SK-N-MC (cell line): ENCODE data around the gene ADCYAP1R1.

Experiments used
- DNase-seq: peaks from one replicate; pipeline ENCODE4 v3.0.0-alpha.2; 2011; ENCODE audit warnings: low read depth, low spot score
- H3K27ac ChIP-seq: fragments of 200-600 bp; sonication (generic); 2 replicates; pipeline ENCODE4 v1.5.1; 2016; ENCODE audit warnings: mixed run types
- H3K36me3 ChIP-seq: fragments of 200-600 bp; sonication (generic); 2 replicates; pipeline ENCODE4 v1.6.1; 2017; ENCODE audit warnings: antibody characterized with exemption, low read length, mixed read lengths; ENCODE audit not compliant: insufficient read depth
- H3K4me3 ChIP-seq: fragments of 200-600 bp; sonication (generic); 2 replicates; pipeline ENCODE4 v1.5.1; 2016
- H3K9ac ChIP-seq: fragments of 200-600 bp; sonication (generic); 2 replicates; pipeline ENCODE4 v1.8.0; 2017; ENCODE audit warnings: mixed run types, mixed read lengths; ENCODE audit not compliant: insufficient read length
- H3K9me3 ChIP-seq: fragments of 200-600 bp; sonication (generic); 2 replicates; pipeline ENCODE4 v1.6.1; 2017; ENCODE audit warnings: low read depth, mild to moderate bottlenecking, antibody characterized with exemption, low read length, moderate library complexity, mixed read lengths
- EZH2 ChIP-seq: fragments of 200-600 bp; sonication (generic); IDR thresholded peaks from one replicate; pipeline ENCODE4 v1.6.1; 2017; ENCODE audit warnings: antibody characterized with exemption
- FOXP2 ChIP-seq: optimal IDR thresholded peaks from 2 replicates; pipeline ENCODE3; 2011; ENCODE audit warnings: mild to moderate bottlenecking, moderate library complexity; ENCODE audit not compliant: insufficient read depth; ENCODE audit errors: extremely low read length, control extremely low read depth
- POLR2AphosphoS5 ChIP-seq: IDR thresholded peaks from 2 replicates; pipeline ENCODE4 v1.6.1; 2012; ENCODE audit warnings: mild to moderate bottlenecking, low read depth, low read length, borderline replicate concordance

ADCYAP1R1 gene

DNA sequence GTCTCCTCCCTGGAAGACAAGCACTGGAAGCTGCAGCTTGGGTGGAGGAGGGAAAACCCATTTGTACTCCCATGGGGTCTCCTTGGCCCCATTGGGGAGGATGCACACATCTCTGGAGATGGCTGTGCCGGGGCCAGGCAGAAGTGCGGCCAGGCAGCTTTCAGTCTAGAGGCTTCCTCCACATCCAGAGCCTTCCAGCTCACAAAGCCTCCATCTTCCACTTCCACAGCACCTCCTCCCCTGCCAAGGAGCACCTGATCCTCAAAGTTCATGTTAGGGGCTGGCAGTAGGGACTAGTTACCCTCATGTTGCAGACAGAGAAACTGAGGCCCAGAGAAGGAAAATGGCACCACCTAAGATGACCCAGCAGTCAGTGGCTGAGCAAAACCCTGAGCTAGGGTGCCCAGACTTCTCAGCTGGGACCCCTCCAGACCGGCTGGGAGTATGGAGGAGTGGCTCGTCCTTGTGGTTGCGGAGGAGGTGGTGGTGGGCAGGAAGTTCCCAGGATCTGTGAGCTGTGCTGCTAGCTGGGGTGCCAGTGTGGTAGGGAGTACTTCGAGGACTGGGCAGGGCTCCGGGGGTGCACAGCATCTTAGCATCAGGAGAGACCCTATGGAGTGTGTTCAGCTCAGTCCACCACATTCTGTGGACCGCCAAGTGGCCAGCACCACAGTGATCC lies 44.2 kb downstream of the ADCYAP1R1 start:
- no peak for TF ChIP-seq EZH2
- TF ChIP-seq FOXP2: no peak
- TF ChIP-seq POLR2AphosphoS5: no peak
- Histone ChIP-seq H3K36me3 (no peaks in the 10 kb centered on the region), H3K27ac (no peak overlapping the region), H3K9ac (no peak overlapping the region), H3K9me3 (no peaks in the 10 kb centered on the region), H3K4me3 (no peak overlapping the region)
- DNase-seq: no peak

DNA sequence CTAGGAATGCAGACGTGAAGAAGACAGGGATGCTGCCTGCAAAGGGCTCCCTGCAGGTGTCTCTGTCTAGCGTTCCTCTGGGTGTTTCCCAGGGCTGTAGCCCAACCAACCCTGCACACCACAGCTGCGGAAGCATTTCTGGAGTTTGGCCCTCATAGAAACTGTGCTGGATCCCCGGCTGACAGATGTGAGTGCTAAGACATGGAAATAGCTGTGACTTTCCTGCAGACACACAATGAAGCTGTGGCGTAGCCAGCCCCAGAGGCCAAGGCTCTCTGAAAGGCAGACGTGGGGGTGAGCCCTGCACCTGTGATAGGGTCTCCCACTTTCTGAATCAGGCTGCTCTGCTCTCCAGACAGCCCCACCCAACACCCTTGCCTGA lies 44.8 kb downstream of the ADCYAP1R1 start:
- Histone ChIP-seq H3K36me3 (no peaks in the 10 kb centered on the region), H3K9ac (no peak overlapping the region), H3K9me3 (no peaks in the 10 kb centered on the region), H3K4me3 (no peak overlapping the region), H3K27ac (no peak overlapping the region)
- TF ChIP-seq EZH2: no peak
- TF ChIP-seq FOXP2: no peak
- TF ChIP-seq POLR2AphosphoS5: no peak
- DNase-seq: no peak

- H3K9me3 ChIP-seq: no peaks in the 10 kb centered on the region
- no peak overlapping the region for H3K9ac ChIP-seq
- DNase-seq: no peak
- H3K36me3 ChIP-seq: no peaks in the 10 kb centered on the region
- TF ChIP-seq FOXP2: no peak
- H3K4me3 ChIP-seq: no peak overlapping the region
- no peak overlapping the region for H3K27ac ChIP-seq
These were observed 46.7 kb downstream of the ADCYAP1R1 start for GRCh38 chr7:31098642-31099360.

DNA sequence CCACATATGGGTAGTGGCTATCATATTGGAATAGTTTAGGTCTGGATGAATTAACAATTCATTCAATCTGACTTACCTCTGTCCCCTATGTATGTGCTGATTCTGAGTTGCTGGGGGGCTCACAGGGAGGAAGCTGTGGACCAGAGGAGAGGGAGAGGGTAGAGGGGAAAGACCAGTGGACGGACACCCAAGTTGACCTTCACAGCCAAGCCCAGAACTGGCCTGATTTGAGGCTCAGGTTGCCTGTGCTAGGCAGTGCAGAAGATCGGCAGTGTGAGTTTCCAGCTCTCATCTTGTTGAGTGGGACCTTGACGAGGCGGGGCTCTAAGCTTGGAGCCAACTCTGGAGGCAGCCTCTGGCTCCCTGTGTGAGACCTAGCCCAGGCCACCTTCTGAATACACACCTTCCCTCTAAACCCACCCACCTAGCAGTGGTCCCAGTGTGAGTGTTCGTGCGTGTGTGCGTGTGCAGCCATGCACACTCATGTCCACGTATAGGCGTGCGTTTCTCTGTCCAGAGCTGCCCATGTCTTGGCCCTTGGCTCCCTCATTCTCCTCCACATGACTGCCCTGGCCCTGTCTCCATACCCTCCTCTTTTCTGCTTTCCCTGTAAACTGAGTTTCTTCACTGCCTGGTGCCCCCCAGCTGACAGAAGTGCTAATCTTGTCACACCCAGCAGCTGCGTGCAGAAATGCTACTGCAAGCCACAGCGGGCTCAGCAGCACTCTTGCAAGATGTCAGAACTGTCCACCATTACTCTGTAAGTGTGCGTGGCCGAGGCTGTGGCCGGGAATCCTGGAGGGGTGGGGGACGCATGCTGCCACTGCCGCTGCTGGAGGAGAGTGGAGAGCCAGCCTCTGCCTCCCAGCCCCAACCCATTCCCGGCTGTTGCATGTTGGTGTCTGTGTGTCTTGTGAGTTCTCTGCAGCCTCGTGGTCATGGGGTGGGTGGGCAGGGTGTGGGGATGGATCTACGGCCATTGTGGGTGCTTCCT lies 47.6 kb downstream of the ADCYAP1R1 start:
- H3K9me3 ChIP-seq: no peaks in the 10 kb centered on the region
- no peak overlapping the region for H3K9ac ChIP-seq
- H3K27ac ChIP-seq: no peak overlapping the region
- no peak overlapping the region for H3K4me3 ChIP-seq
- no peak for DNase-seq
- H3K36me3 ChIP-seq: no peaks in the 10 kb centered on the region
- TF ChIP-seq POLR2AphosphoS5: no peak
- no peak for TF ChIP-seq EZH2
- no peak for TF ChIP-seq FOXP2

- Histone ChIP-seq H3K27ac (no peak overlapping the region), H3K9me3 (no peaks in the 10 kb centered on the region), H3K36me3 (no peaks in the 10 kb centered on the region), H3K9ac (no peak overlapping the region), H3K4me3 (no peak overlapping the region)
- no peak for DNase-seq
- TF ChIP-seq POLR2AphosphoS5 (no peak), EZH2 (no peak), FOXP2 (no peak)
These were observed 48.3 kb downstream of the ADCYAP1R1 start for GRCh38 chr7:31100445-31100844.

GRCh38 chr7:31100871-31101270 lies 48.8 kb downstream of the ADCYAP1R1 start:
- Histone ChIP-seq H3K4me3 (no peak overlapping the region), H3K9ac (no peak overlapping the region), H3K27ac (no peak overlapping the region), H3K9me3 (no peaks in the 10 kb centered on the region), H3K36me3 (no peaks in the 10 kb centered on the region)
- DNase-seq: no peak
- TF ChIP-seq POLR2AphosphoS5 (no peak), FOXP2 (no peak), EZH2 (no peak)

GRCh38 chr7:31101544-31101943 lies 49.4 kb downstream of the ADCYAP1R1 start:
- no peak overlapping the region for H3K9ac ChIP-seq
- no peak for TF ChIP-seq EZH2
- no peak for TF ChIP-seq FOXP2
- TF ChIP-seq POLR2AphosphoS5: no peak
- H3K4me3 ChIP-seq: no peak overlapping the region
- no peak overlapping the region for H3K27ac ChIP-seq
- no peak for DNase-seq
- H3K9me3 ChIP-seq: no peaks in the 10 kb centered on the region
- H3K36me3 ChIP-seq: no peaks in the 10 kb centered on the region
